K562 (cell line): ENCODE data around the gene DCST1. TPM values are rescaled to one million over a fixed set of nuclear protein-coding genes. Genes with fewer than 3 reads are reported as not detected.

Experiments used
- ATAC-seq: fragments of 200-7000 bp; cut with Tn5 transposase; 3 replicates; pipeline ENCODE4 v1.9.1; 2020; ENCODE audit warnings: moderate library complexity
- BruUV-seq: library from RNA; stranded (reverse); fragments of 400-500 nt; replicated peaks from 2 replicates; lab custom pipeline; 2021; lab: Mats Ljungman, UMichigan
- CTCF ChIA-PET: fragments of 300-600 bp; formaldehyde crosslinking; extraction: SDS; loops from one replicate; lab custom pipeline; 2021; ENCODE audit warnings: low intra/inter-chr PET ratio; lab: Yijun Ruan, JAX
- POLR2A ChIA-PET: fragments of 300-600, 350-650 bp; sonication (Branson Sonifier 250); formaldehyde crosslinking; extraction: SDS; loops from one replicate; lab custom pipeline; 2021; ENCODE audit warnings: antibody characterized with exemption, inconsistent platforms; lab: Yijun Ruan, JAX
- DNase-seq, 4 experiments: peaks; one replicate each; pipeline versions ENCODE4 v3.0.0 to v3.0.0-alpha.2; 2011 to 2018; ENCODE audit warnings: low spot score in 3 of 4, mixed read lengths in 3 of 4; ENCODE audit errors: extremely low read depth in 1 of 4
- FAIRE-seq: peaks from 2 replicates; lab custom pipeline; 2011; peaks lifted over from hg19 to GRCh38; lab: Jason Lieb, UNC
- H2AFZ ChIP-seq: 2 replicates; pipeline ENCODE4 v1.6.0; 2011; ENCODE audit warnings: low read depth, low read length, control low read depth, inconsistent platforms
- H3K27ac ChIP-seq: fragments of 200-600 bp; 3 replicates; pipeline ENCODE4 v1.8.0; 2011; ENCODE audit warnings: low read depth, mild to moderate bottlenecking, control low read depth, inconsistent platforms, low read length, moderate library complexity, mixed read lengths; ENCODE audit errors: extremely low read depth
- H3K27me3 ChIP-seq, 2 experiments: fragments of 300-600 bp in 1 of 2; 2 replicates in 1 of 2; 3 replicates in 1 of 2; pipeline versions ENCODE4 v1.6.0 to v1.8.0; 2011; ENCODE audit warnings: inconsistent platforms in 2 of 2, low read length in 2 of 2, mild to moderate bottlenecking in 1 of 2, mixed read lengths in 1 of 2, moderate library complexity in 1 of 2; ENCODE audit not compliant: control insufficient read depth in 2 of 2, insufficient read depth in 2 of 2
- H3K36me3 ChIP-seq: fragments of 300-600 bp; 3 replicates; pipeline ENCODE4 v1.8.0; 2011; ENCODE audit warnings: mild to moderate bottlenecking, low read length, inconsistent platforms; ENCODE audit not compliant: control insufficient read depth, insufficient read depth
- H3K4me1 ChIP-seq, 2 experiments: fragments of 200-600 bp in 1 of 2; replicated peaks in 1 of 2; 2 replicates in 1 of 2; 3 replicates in 1 of 2; pipeline versions ENCODE4 v1.5.1 to v1.8.0; 2011; ENCODE audit warnings: inconsistent platforms in 2 of 2, low read length in 2 of 2, mild to moderate bottlenecking in 1 of 2, mixed read lengths in 1 of 2, moderate library complexity in 1 of 2; ENCODE audit not compliant: control insufficient read depth in 2 of 2, insufficient read depth in 2 of 2
- H3K4me2 ChIP-seq: 2 replicates; pipeline ENCODE4 v1.6.1; 2011; ENCODE audit warnings: low read length, control low read depth, inconsistent platforms, mixed read lengths; ENCODE audit not compliant: insufficient read depth
- H3K4me3 ChIP-seq: fragments of 200-600 bp; sonication (generic), shearing (Covaris generic); 2 replicates; pipeline ENCODE4 v1.5.1; 2016; ENCODE audit warnings: control low read depth, inconsistent platforms
- H3K79me2 ChIP-seq: fragments of 200-600 bp; 3 replicates; pipeline ENCODE4 v1.8.0; 2011; ENCODE audit warnings: low read length, inconsistent platforms; ENCODE audit not compliant: control insufficient read depth, insufficient read depth
- H3K9ac ChIP-seq, 2 experiments: 2 replicates each; pipeline versions ENCODE4 v1.6.0 to v1.6.1; 2011; ENCODE audit warnings: low read depth in 2 of 2, low read length in 2 of 2, control low read depth in 1 of 2, inconsistent platforms in 1 of 2, mild to moderate bottlenecking in 1 of 2, mixed read lengths in 1 of 2; ENCODE audit not compliant: insufficient read depth in 1 of 2
- H3K9me1 ChIP-seq: one replicate; pipeline ENCODE4 v1.6.0; 2011; ENCODE audit warnings: inconsistent platforms, mild to moderate bottlenecking, low read length, moderate library complexity; ENCODE audit not compliant: control insufficient read depth, insufficient read depth
- H3K9me3 ChIP-seq: replicated peaks from 2 replicates; pipeline ENCODE4 v1.5.1; 2011; ENCODE audit warnings: low read depth, low read length, inconsistent platforms; ENCODE audit not compliant: control insufficient read depth, insufficient read depth
- H4K20me1 ChIP-seq: replicated peaks from 2 replicates; pipeline ENCODE4 v1.6.1; 2011; ENCODE audit warnings: low read length, inconsistent platforms, mixed read lengths; ENCODE audit not compliant: control insufficient read depth, insufficient read depth
- ARID1B ChIP-seq: fragments of 450-650 bp; IDR thresholded peaks from 2 replicates; pipeline ENCODE4 v1.6.1; 2016; ENCODE audit warnings: antibody characterized with exemption, mild to moderate bottlenecking, inconsistent platforms
- CBFA2T3 ChIP-seq: fragments of 450-650 bp; IDR thresholded peaks from 2 replicates; pipeline ENCODE4 v1.6.1; 2017
- HDAC2 ChIP-seq: fragments of 450-650 bp; IDR thresholded peaks from 2 replicates; pipeline ENCODE4 v1.6.1; 2016; ENCODE audit warnings: mild to moderate bottlenecking
- RB1 ChIP-seq: fragments of 450-650 bp; IDR thresholded peaks from 2 replicates; pipeline ENCODE4 v1.6.1; 2017; ENCODE audit warnings: low read depth, mild to moderate bottlenecking
- RBFOX2 ChIP-seq: fragments of 200-400 bp; formaldehyde crosslinking; IDR thresholded peaks from 2 replicates; pipeline ENCODE4 v1.6.1; 2017; ENCODE audit warnings: low read depth, mild to moderate bottlenecking, low read length, moderate library complexity
- RBM39 ChIP-seq: fragments of 200-400 bp; formaldehyde crosslinking; optimal IDR thresholded peaks from 2 replicates; pipeline ENCODE3; 2018; ENCODE audit warnings: low read depth, low read length
- RCOR1 ChIP-seq, 2 experiments: IDR thresholded peaks; 2 replicates each; pipeline ENCODE4 v1.6.1; 2012; ENCODE audit warnings: low read depth in 2 of 2, low read length in 2 of 2, borderline replicate concordance in 1 of 2, improper control_type of control experiment in 1 of 2
- TCF7 ChIP-seq: sonication (generic); IDR thresholded peaks from 2 replicates; pipeline ENCODE4 v1.6.1; 2016; ENCODE audit warnings: antibody characterized with exemption, borderline replicate concordance
- TRIM24 ChIP-seq, 2 experiments: fragments of 450-650 bp; IDR thresholded peaks; 2 replicates each; pipeline ENCODE4 v1.6.1; 2016
- ZNF41 ChIP-seq: fragments of 250-450 bp; sonication (Bioruptor Pico); conservative IDR thresholded peaks from 2 replicates; pipeline ENCODE4 v1.4.0; 2020; ENCODE audit warnings: mild to moderate bottlenecking
- ZNF57 ChIP-seq: fragments of 450-650 bp; formaldehyde crosslinking; IDR thresholded peaks from 2 replicates; pipeline ENCODE4 v1.4.0; 2020; ENCODE audit warnings: mild to moderate bottlenecking, moderate library complexity
- WGBS: fragments of 100-300 bp; shearing (Covaris generic); methylation state at CpG from one replicate; pipeline ENCODE4 v1.1.6; 2016; ENCODE audit warnings: low coverage, mixed read lengths; ENCODE audit not compliant: insufficient coverage; ENCODE audit errors: missing lambda C conversion rate; 5-methylcytosine and 5-hydroxymethylcytosine counted together
- in situ Hi-C: fragments of 300-500 bp; cut with MboI; formaldehyde crosslinking; loops from 4 replicates; pipeline ENCODE4 v1.15.0; 2018; ENCODE audit warnings: inconsistent platforms, mixed read lengths
- intact Hi-C: fragments of 100-400 bp; cut with micrococcal nuclease; formaldehyde crosslinking; loops from 2 replicates; pipeline ENCODE4 v1.14.2; 2022
- polyA plus RNA-seq, 8 experiments: library from polyadenylated mRNA; depleted of rRNA in 4 of 8; stranded (reverse) in 5 of 8; unstranded in 3 of 8; fragments of >200 nt; fragmentation: Nextera tagmentation in 2 of 8; fragmentation: Illumina TruSeq in 1 of 8; extraction: Ambion mirVana in 2 of 8; extraction: Trizol in 1 of 8; gene quantifications; 2 replicates each; pipeline versions ENCODE4 v1.2.1 to v1.2.3, GENCODE V29; 2011 to 2014; ENCODE audit warnings: inconsistent platforms in 1 of 8, missing spikeins in 1 of 8
- total RNA-seq, 7 experiments: library from RNA; depleted of rRNA in 6 of 7; stranded (reverse); fragments of >200 nt in 6 of 7; fragmentation: Illumina TruSeq in 2 of 7; extraction: Trizol in 2 of 7; gene quantifications; 2 replicates each; pipeline versions ENCODE4 v1.2.1 to v1.2.3, GENCODE V29; 2011 to 2021; ENCODE audit warnings: low replicate concordance in 1 of 7
- TF ChIP-seq, protein P1 (sequence below): sonication (generic); formaldehyde crosslinking; IDR thresholded peaks from 2 replicates; pipeline ENCODE4 v1.8.0; 2022; ENCODE audit warnings: mild to moderate bottlenecking, missing genetic modification reagents
- TF ChIP-seq, protein P2 (sequence below): fragments of 450-650 bp; conservative IDR thresholded peaks from 2 replicates; pipeline ENCODE4 v1.6.1; 2016; ENCODE audit warnings: missing genetic modification characterization, low read depth, mild to moderate bottlenecking, control low read depth, missing compliant biosample characterization
- TF ChIP-seq, protein P3 (sequence below): fragments of 450-650 bp; IDR thresholded peaks from 2 replicates; pipeline ENCODE4 v1.6.1; 2017; ENCODE audit warnings: antibody characterized with exemption
- TF ChIP-seq, protein P4 (sequence below): sonication (generic); formaldehyde crosslinking; IDR thresholded peaks from 2 replicates; pipeline ENCODE4 v1.8.0; 2023; ENCODE audit warnings: mild to moderate bottlenecking, missing genetic modification reagents

DCST1 gene
- total and polyA plus RNA-seq, 9 of the 15 experiments (the other 6 are each of a cell fraction or from before 2014, with no cell fraction given) = not detected

DNA sequence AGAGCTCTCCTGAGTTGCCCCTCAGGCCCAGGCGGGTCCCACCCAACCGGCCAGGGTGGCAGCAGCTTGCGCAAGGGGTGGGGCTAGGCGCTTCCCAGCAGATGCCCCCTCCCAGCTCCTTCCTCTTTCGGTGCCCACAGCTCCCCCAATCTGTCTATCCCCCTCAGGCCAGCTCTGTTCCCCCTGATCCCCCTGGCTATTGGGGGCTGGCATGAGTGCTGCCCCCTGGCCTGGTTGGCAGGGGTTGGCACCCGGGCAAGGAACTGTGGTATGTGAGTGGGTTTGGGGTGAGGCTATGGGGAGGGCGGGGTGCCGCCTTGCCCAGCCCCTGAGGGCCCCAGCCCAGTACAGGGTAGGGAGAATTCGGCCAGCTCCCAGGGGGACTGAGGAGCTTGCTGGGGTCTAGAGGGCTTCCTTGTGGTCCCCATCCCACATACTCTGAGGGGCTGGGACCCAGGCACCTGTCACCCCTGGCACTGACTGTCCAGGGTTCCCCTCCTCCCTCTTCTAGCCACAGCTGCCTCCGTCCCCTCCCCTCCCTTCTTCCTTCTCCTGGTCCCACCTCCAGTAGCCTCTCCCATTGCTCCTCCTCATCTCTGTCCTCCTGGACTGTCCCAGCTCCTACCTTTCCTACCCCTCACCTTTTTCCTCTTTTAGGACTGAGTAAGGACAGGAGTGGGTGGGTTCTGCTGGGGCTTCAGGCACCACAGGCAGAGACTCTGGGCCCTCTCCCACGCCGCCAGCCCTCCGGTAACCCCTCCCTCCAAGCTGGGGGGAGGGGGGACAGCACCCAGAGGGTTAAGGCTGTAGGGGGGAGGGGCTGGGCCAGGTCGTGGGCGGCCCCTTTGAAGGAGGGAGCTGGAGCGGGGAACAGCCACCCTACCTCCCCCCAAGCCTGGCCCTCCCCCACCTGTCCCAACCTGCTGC, 25.3 kb upstream of the DCST1 start:
- H3K4me1 ChIP-seq = peaks cover 87 to 91% of the 10 kb centered on the region in 2 experiments
- no peaks in the 10 kb centered on the region for H3K9me1 ChIP-seq
- POLR2A ChIA-PET = interaction anchor here (0.6 to 1.7 kb wide), 5 partner anchors 9 to 264 kb away, joined by 3 to 12 read pairs (median 3); partner anchors contain the start of gene ADAM15
- H3K36me3 ChIP-seq = peaks cover 68% of the 10 kb centered on the region; the same call in 2 of the 3 replicates
- CTCF ChIA-PET = interaction anchor here (0.6 kb wide), 1 partner anchor 71 kb away, joined by 4 read pairs; no protein-coding TSS in a partner anchor
- DNase-seq (peak; percentile 81 to 84 (median 82)), FAIRE-seq (peak; percentile 70), ATAC-seq (peak; percentile 42)
- no TSS peak for BruUV-seq
- H4K20me1 ChIP-seq = peaks cover 3% of the 10 kb centered on the region
- no peak overlapping the region for H2AFZ ChIP-seq
- WGBS = 47% methylated on average over 9 of the region's 16 CpGs
- peak overlapping the region in 1 of 2 experiments; percentile 83; a peak in 3 of 4 replicates for H3K9ac ChIP-seq
- no peaks in the 10 kb centered on the region for H3K9me3 ChIP-seq
- H3K4me3 ChIP-seq = no peak overlapping the region; the same call in 1 of the 2 replicates
- peaks cover 97% of the 10 kb centered on the region for H3K79me2 ChIP-seq
- H3K27ac ChIP-seq = peak overlapping the region; percentile 57
- H3K4me2 ChIP-seq = peak overlapping the region; percentile 55
- in situ Hi-C loops (no loop called here), intact Hi-C loops (no loop called here)
- no peaks in the 10 kb centered on the region for H3K27me3 ChIP-seq
- TF ChIP-seq, protein P1, sequence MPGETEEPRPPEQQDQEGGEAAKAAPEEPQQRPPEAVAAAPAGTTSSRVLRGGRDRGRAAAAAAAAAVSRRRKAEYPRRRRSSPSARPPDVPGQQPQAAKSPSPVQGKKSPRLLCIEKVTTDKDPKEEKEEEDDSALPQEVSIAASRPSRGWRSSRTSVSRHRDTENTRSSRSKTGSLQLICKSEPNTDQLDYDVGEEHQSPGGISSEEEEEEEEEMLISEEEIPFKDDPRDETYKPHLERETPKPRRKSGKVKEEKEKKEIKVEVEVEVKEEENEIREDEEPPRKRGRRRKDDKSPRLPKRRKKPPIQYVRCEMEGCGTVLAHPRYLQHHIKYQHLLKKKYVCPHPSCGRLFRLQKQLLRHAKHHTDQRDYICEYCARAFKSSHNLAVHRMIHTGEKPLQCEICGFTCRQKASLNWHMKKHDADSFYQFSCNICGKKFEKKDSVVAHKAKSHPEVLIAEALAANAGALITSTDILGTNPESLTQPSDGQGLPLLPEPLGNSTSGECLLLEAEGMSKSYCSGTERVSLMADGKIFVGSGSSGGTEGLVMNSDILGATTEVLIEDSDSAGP (CRISPR knock-in tag) = no peak
- TF ChIP-seq, protein P2, sequence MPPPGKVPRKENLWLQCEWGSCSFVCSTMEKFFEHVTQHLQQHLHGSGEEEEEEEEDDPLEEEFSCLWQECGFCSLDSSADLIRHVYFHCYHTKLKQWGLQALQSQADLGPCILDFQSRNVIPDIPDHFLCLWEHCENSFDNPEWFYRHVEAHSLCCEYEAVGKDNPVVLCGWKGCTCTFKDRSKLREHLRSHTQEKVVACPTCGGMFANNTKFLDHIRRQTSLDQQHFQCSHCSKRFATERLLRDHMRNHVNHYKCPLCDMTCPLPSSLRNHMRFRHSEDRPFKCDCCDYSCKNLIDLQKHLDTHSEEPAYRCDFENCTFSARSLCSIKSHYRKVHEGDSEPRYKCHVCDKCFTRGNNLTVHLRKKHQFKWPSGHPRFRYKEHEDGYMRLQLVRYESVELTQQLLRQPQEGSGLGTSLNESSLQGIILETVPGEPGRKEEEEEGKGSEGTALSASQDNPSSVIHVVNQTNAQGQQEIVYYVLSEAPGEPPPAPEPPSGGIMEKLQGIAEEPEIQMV (tag) = no peak
- 0 out of 2 replicates have a peak, but pooled peaks have one; percentile 8 for TF ChIP-seq CBFA2T3
- no peak for TF ChIP-seq RBM39
- TF ChIP-seq TCF7 = 0 out of 2 replicates have a peak, but pooled peaks have one; percentile 45
- no peak for TF ChIP-seq HDAC2
- TF ChIP-seq, protein P3, sequence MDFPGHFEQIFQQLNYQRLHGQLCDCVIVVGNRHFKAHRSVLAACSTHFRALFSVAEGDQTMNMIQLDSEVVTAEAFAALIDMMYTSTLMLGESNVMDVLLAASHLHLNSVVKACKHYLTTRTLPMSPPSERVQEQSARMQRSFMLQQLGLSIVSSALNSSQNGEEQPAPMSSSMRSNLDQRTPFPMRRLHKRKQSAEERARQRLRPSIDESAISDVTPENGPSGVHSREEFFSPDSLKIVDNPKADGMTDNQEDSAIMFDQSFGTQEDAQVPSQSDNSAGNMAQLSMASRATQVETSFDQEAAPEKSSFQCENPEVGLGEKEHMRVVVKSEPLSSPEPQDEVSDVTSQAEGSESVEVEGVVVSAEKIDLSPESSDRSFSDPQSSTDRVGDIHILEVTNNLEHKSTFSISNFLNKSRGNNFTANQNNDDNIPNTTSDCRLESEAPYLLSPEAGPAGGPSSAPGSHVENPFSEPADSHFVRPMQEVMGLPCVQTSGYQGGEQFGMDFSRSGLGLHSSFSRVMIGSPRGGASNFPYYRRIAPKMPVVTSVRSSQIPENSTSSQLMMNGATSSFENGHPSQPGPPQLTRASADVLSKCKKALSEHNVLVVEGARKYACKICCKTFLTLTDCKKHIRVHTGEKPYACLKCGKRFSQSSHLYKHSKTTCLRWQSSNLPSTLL = no peak
- TF ChIP-seq, protein P4, sequence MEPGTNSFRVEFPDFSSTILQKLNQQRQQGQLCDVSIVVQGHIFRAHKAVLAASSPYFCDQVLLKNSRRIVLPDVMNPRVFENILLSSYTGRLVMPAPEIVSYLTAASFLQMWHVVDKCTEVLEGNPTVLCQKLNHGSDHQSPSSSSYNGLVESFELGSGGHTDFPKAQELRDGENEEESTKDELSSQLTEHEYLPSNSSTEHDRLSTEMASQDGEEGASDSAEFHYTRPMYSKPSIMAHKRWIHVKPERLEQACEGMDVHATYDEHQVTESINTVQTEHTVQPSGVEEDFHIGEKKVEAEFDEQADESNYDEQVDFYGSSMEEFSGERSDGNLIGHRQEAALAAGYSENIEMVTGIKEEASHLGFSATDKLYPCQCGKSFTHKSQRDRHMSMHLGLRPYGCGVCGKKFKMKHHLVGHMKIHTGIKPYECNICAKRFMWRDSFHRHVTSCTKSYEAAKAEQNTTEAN = no peak
- TF ChIP-seq RBFOX2 = peak; percentile 57
- 0 out of 2 replicates have a peak, but pooled peaks have one; percentile 2 for TF ChIP-seq RB1
- TF ChIP-seq ZNF41 = no peak
- TF ChIP-seq ARID1B = peak; percentile 26; the same call in 1 of the 2 replicates
- peak in 1 of 2 experiments; percentile 32; a peak in 1 of 4 replicates for TF ChIP-seq TRIM24 (IDR thresholded peaks at IDR 0.05)
- no peak for TF ChIP-seq RCOR1 (IDR thresholded peaks at IDR 0.05; ENCODE audit: borderline replicate concordance in 1 of 2, low read depth in 2 of 2, low read length in 2 of 2)
- TF ChIP-seq ZNF57 (CRISPR knock-in tag) = no peak
